HG03060 (cell line): ENCODE results near the gene ABCA2.

ENCODE experiments used
- ATAC-seq: cut with Tn5 transposase; IDR thresholded peaks from one replicate; pipeline ENCODE4 v1.9.1; 2021; ENCODE audit warnings: low read depth, moderate number of reproducible peaks; ENCODE audit not compliant: unreplicated experiment

Gene ABCA2

DNA sequence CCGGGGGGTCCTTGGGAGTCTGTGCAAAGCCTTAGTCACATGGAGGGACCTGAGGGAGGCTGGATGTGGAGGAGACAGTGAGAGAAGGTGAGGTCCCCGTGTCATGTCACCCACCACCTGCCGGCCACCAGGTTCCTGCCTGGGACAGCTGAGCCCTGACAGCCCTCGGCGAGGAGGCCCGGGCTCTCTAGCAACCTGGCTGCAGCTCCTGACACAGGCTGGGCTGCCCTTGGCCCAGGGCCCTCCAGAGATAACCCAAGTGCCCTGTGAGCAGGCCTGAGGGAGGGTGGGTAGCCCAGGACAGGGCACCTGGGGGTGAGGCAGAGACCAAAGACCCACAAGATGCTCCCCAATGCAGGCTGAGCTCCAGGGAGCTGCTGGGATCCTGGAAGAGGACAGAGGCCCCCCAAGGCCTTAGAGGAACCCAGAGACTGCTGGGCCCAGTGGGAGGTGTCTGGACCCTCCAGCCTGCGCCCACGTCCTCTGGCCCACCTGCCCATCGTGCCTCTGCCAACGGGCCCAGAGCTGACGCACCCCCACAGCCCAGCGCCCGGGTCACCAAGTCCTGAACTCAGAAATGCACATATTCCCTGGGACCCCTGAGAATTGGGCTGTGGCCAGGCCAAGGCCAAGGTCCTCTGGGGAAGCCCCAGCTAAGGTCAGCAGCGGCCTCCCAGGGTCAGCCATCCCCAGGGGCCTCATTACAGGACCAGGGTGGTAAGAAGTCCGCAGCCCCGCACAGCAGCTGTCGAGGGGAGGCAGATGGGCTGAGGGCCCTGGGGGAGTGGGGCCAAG is 59.5 kb downstream of the ABCA2 start:
- ATAC-seq, result no peak

DNA sequence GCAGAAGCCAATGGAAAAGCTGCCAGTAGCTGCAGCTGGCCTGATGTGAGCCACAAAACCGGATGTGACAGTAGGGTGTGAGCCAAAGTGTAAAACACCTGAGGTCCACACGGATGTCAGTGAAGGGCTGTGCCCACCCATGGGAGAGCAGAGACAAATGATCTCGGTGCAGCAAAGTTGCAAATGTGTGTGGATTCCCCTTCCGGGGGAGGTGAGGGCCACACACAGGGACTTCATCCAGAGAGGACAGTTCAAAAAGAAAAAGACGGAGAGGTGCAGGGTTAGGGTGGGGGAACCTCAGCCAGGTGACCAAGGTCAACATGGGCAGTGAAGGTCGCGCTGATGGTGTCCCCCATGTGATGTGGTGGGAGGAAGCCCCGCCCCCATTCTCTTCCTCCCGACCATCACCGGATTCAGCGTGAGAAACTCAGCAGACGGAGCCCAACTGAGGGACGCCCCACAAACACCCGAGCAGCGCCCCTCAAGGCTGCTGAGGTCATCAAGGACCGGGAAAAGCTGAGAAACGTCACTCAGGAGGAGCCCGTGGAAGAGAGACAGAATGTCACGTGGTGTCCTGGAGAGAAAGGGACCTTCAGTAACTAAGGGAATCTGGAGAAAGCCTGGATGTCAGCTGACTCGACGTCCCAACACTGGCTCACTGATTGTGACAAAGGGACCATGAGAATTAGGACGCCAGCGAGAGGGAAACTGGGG is 62.1 kb downstream of the ABCA2 start:
- ATAC-seq, result no peak

DNA sequence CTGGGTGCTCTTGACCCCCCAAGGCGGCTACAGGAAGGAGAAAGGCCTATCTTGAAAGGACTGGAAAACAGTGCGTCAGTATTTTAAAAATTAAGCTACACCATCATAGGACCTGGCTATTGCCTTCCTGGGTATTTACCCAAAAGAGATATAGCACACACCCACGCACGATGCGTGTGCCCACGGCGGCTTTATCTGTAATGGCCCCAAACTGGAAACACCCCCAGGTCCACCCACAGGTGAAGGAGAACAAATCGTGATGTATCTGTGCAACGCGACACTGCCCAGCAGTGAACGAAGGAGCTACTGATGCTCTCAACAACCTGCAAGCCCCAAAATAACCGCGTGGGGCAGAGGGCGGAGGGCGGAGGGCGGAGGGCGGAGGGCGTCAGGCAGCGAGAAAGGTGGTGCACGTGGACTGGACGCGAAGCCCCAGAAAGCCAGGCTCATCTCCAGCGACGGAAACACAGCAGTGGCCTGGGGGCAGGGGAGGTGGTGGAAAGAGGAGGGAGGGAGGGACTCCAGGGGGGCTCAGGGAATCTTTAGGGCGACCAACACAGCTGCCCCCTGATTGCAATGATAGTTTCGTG is 63.1 kb downstream of the ABCA2 start:
- no peak for ATAC-seq

DNA sequence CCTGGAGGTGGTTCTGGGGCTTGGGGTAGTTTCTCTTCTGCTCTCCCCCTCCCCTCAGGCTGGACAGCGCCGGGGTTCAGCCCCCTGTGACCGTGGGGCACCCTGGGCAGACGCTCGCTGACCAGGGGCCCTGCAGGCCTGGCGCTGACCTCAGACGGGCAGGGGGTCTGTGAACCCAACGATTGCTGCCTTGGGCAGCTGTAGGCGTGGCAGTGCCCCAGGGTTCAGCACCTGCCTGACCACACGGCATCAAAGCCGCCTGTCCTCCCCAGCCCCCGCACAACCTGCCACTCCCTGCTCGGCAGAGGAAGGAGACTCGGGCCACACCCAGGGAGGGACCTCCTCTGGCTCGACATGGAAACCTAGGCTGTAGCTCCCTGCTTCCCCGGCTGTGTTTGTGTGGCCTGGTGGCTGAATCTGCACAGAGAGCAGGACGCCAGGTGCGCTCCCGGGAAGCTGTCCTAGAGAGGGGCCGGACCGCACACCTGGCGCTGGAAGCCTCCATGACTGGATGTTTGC is 63.8 kb downstream of the ABCA2 start:
- ATAC-seq, result no peak

DNA sequence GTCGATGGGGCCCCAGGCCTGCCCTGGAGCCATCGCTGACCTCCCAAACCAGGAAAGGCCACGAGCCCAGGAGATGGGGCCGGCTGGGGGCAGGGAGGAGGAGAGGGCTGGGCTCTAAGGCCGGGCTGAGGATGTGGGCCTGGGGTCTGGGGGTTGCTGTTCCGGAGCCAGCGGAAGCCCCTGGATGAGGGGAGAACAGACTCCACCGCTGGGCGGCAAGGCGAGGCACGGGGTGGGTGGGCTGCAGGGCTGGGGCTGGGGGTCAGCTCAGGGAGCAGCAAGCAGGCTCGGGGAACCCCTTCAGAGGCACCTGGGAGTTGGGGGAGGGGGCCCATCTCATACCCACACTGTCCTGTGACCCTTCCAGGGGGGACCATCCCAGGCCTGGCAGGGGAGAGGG is 64.3 kb downstream of the ABCA2 start:
- ATAC-seq, result no peak

DNA sequence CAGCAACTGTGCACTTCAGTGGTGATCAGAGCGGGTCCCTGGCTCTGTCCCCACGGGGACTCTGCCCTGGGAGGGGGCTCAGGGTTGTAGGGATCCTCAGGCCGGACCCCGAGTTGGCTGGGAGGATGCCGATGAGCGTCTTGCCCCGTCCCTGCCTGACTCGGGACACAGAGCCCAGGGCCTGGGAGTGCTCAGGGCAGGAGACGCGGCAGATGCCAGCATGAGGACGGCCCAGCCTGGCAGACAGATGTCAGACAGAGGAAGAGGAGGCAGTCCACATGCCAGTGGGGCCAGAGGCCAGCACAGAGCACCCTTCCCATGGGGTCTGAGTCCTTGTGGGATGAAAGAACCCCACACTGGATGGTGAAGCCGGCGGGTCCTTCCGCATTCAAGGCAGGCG is 64.7 kb downstream of the ABCA2 start:
- no peak for ATAC-seq

DNA sequence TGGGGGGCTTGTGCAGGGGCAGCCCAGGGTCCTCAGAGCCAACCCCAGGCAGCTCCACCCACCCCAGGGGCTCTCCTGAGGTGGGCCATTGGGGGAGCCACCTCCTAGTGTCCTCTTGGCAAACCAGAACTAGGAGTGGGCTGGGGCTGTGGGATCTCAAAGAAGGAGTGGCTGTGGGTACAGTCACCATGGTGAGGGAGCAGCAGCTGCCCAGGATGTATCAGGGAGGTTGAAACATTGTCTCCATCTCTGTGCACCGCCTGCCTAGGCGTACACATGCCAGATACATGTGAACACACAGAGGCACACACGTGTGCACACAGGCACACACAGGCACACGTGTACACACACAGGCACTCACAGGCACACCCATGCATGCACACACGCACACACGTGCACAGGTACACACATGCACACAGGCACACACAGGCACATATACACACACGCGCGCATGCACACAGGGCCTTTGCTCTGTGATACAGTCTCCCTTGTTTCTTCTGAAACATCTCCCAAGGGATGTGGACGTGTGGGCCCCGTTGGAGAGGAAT is 65.3 kb downstream of the ABCA2 start:
- no peak for ATAC-seq

DNA sequence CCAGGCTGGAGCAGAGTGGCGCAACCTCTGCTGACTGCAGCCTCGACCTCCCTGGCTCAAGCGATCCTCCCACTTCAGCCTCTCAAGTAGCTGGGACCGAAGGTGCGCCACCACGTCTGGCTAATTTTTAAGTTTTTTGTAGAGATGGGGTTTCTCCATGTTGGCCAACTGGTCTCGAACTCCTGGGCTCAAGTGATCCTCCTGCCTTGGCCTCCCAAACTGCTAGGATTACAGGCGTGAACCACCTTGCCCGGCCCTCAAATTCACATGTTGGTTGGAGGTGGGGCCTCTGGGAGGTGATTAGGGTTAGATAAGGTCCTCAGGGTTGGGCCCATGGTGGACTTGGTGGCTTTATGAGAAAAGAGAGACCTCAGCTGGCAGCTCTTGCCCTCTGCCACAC is 65.9 kb downstream of the ABCA2 start:
- no peak for ATAC-seq

DNA sequence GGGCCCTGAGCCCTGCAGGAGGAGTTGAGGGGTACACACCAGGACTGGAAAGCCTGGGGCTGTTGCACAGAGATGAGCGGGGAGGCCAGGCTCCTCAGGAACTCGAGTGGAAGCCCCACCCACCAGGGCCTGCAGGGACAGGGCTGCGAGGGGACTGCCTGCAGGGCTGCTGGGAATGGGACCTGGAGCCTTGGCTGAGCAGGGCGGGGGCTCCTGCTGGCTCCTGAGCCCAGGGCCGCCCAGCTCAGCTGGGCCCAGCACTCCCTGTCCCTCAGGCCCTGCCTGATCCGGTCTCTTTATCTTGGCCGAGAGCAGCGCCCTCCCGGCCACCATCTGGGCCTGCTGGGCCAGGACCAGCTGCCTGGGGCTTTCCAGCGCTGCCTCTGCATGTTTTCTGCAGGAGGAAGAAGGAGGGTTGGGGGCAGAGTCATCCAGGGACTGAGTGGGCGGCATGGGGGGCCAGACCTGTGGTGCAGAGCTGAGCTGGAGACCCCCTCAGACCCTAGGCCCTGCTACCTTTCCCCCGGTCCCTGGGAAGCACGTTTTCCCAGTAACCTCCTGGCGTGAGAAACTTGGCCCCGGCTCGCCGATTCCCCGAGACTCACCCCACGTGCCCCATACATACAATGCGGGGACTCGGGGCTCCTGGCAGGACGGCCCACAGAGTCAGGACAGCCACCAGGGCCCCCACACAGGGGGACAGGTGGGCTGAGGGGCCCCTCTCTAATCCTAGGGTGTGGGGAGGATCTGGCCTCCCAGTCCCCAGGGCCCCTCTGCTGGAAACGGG is 66.6 kb downstream of the ABCA2 start:
- no peak for ATAC-seq

DNA sequence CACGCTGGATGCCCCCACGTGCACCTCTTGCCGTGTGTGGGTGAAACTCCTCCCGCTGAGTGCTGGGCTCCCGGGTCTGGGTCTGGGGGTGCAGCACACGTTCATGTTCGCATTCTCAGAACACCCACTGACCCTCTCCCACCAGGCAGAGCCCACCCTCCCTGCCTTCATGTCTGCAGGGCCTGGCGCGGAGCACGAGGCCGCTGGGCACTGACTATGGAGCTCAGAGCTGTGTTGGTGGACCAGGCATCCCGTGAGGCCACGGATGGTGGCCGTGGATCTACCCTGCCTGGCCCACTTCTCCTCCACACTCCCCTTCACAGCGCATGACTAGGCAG is 67.1 kb downstream of the ABCA2 start:
- no peak for ATAC-seq

DNA sequence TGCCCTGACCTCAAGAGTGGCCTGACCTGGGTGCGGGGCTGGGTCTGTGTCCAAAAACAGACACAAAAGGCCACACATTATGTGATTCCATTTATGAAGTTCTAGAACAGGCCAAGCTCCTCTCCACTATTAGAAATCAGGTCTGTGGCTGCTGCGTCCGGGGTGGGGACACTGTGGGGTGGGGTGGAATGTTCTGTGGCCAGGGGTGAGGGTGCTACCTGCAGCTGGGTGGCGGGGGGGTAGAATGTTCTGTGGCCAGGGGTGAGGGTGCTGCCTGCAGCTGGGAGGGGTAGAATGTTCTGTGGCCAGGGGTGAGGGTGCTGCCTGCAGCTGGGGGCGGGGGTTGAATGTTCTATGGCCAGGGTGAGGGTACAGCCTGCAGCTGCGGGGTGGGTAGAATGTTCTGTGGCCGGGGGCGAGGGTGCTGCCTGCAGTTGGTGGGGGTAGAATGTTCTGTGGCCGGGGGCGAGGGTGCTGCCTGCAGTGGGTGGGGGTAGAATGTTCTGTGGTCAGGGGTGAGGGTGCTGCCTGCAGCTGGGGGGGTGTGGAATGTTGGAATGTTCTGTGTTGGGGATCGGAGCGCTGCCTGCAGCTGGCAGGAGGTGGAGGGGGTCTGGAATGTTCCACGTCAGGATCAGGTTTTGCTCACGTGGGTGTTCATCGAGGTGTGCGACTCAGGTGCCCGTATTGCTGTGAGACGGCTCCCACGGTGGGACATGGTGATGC is 67.7 kb downstream of the ABCA2 start:
- ATAC-seq, result no peak

DNA sequence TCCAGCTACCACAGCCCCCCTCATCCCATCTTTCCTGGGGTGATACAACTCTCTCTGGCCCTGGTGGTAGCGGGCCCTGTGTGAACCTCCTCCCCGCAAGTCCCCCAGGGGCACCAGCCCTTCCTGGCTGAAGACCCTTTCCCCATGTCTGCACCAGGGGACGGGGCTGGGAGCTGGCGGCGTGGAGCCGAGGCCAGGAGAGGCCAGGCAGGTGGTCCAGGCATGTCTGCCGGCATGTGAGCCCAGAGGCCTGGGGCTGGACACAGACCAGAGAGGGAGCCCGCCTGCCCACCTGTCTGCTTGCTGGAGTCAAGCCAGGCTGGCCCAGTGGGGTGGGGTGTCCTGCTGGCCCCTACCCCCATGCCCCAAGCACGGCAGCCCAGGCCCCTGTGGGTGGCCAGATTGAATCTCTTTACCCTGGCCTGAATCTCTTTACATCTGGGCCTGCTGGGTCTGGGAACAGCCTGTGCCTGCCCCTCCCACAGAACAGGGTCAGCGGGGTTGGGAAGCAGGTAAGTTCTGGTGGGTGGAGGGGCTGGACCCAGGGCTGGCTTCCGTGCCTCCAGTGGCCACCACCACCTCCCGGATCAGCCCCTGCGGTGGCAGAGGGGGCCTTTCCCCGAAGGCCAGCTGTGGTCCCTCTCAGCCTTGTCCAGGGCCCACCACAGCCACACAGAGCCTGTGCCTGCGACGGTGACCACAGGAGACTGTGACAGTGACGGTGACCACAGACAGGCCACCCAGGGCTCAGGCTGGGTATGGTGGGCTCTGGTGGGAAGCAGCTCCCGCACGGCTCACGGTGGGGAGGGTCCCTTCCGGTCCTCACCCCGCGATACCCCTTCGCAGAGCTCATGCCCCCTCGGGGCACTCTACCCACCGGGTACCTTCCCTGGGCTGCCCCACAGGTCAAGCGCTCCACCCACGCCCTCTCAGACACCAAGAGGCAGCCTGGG is 68.9 kb downstream of the ABCA2 start:
- no peak for ATAC-seq

DNA sequence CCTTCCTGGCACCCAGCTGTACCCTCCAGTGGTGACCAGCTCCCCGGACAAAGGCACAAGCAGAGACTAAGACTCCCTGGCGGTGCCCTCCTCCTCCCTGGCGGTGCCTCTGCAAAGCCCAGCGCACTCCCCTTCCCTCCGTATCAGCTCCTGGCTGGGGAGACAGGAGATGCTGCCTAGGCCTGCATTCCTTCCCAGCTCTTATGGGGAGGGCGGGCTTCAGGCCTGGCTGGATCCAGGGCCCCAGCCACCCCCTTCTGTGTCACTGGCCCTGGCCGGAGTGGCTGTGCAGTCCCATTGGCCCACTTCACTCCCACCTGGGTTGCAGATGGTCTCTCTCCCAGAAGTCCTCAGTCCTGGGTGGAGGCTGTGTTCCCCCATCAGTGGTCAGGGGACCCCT is 69.6 kb downstream of the ABCA2 start:
- ATAC-seq, result no peak

DNA sequence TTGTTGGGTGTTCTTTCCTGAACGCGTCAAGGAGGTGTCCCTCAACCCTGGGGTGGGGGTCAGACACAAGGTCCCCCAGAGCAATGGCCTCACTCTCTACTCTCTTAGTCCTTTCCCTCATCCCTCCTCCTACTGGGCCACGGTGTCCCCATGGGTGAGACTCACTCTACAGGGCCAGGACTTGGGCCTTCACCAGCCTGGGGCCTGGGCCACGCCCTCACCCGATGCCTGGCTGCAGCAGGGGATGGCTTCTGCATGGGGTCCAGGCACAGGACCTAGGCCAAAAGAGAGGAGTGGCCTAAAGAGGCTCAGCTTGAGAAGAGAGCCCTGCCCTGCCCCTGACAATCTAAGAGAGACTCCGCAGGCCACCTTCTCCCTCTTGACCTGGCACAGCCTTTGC is 70.1 kb downstream of the ABCA2 start:
- ATAC-seq, result no peak

DNA sequence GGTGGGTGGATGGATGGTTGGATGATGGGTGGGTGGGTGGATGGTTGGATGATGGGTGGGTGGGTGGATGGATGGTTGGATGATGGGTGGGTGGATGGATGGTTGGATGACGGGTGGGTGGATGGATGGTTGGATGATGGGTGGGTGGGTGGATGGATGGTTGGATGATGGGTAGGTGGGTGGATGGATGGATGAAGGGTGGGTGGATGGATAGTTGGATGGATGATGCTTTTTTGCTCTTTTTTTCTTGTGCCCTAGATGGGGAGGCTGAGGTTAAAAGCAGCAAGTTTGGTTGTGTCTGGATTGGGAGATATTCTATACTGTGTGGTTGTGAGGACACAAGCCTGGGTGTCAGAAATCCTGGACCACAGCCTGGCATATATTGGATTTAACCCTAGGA is 70.6 kb downstream of the ABCA2 start:
- no peak for ATAC-seq
